IMR-90 (cell line): ENCODE results near the gene OR2F1. TPM values are rescaled to one million over a fixed set of nuclear protein-coding genes. Genes with fewer than 3 reads are reported as not detected.
A peak's percentile ranks its signal among the peaks of the same experiment; 100 is the strongest.

Experiments
- ATAC-seq: fragments of 200-7000 bp; cut with Tn5 transposase; 2 replicates; pipeline ENCODE4 v1.9.1; 2020; ENCODE audit warnings: low read depth, mild to moderate bottlenecking, moderate library complexity
- BruUV-seq: library from RNA; stranded (reverse); fragments of 400-500 nt; replicated peaks from 2 replicates; lab custom pipeline; 2021; lab: Mats Ljungman, UMichigan
- CTCF ChIA-PET: fragments of 300-600 bp; formaldehyde crosslinking; extraction: SDS; loops from one replicate; lab custom pipeline; 2021; ENCODE audit warnings: antibody characterized with exemption; lab: Yijun Ruan, JAX
- POLR2A ChIA-PET: fragments of 300-600 bp; sonication (Branson Sonifier 250); formaldehyde crosslinking; loops from one replicate; lab custom pipeline; 2022; ENCODE audit warnings: antibody characterized with exemption; ENCODE audit not compliant: unreplicated experiment; lab: Charles Lee
- DNase-seq: peaks from one replicate; pipeline ENCODE4 v3.0.0; 2013
- H2AFZ ChIP-seq: replicated peaks from 2 replicates; pipeline ENCODE3; 2013; ENCODE audit warnings: low read length, mild to moderate bottlenecking; ENCODE audit not compliant: poor library complexity
- H2AK5ac ChIP-seq: 2 replicates; pipeline ENCODE4 v1.6.1; 2013; ENCODE audit warnings: low read depth, low read length, inconsistent platforms
- H2AK9ac ChIP-seq: replicated peaks from 2 replicates; pipeline ENCODE3; 2013; ENCODE audit warnings: mild to moderate bottlenecking, low read depth, low read length, moderate library complexity; ENCODE audit not compliant: poor library complexity
- H2BK120ac ChIP-seq: 2 replicates; pipeline ENCODE4 v1.6.1; 2013; ENCODE audit warnings: low read depth, low read length, inconsistent platforms
- H2BK15ac ChIP-seq: 3 replicates; pipeline ENCODE4 v1.6.1; 2013; ENCODE audit warnings: low read depth, low read length, inconsistent platforms
- H2BK20ac ChIP-seq: 2 replicates; pipeline ENCODE4 v1.6.1; 2013; ENCODE audit warnings: low read depth, mild to moderate bottlenecking, inconsistent platforms, low read length, moderate library complexity
- H2BK5ac ChIP-seq: 2 replicates; pipeline ENCODE4 v1.6.1; 2013; ENCODE audit warnings: mild to moderate bottlenecking, low read depth, low read length, inconsistent platforms; ENCODE audit not compliant: poor library complexity, severe bottlenecking
- H3K14ac ChIP-seq: replicated peaks from 2 replicates; pipeline ENCODE4 v1.6.1; 2013; ENCODE audit warnings: low read depth, low read length, inconsistent platforms
- H3K18ac ChIP-seq: 2 replicates; pipeline ENCODE4 v1.6.1; 2013; ENCODE audit warnings: low read depth, low read length, control low read depth
- H3K23ac ChIP-seq: 2 replicates; pipeline ENCODE4 v1.6.1; 2013; ENCODE audit warnings: low read depth, low read length, inconsistent platforms
- H3K27ac ChIP-seq: 2 replicates; pipeline ENCODE4 v1.5.1; 2013; ENCODE audit warnings: mild to moderate bottlenecking, control low read depth, low read length; ENCODE audit not compliant: insufficient read depth
- H3K27me3 ChIP-seq: 2 replicates; pipeline ENCODE4 v1.6.1; 2013; ENCODE audit warnings: low read length; ENCODE audit not compliant: control insufficient read depth, insufficient read depth
- H3K36me3 ChIP-seq: 2 replicates; pipeline ENCODE4 v1.6.1; 2013; ENCODE audit warnings: low read length, mixed read lengths; ENCODE audit not compliant: control insufficient read depth, insufficient read depth
- H3K4ac ChIP-seq: 2 replicates; pipeline ENCODE4 v1.6.1; 2013; ENCODE audit warnings: low read depth, low read length, inconsistent platforms
- H3K4me1 ChIP-seq: 2 replicates; pipeline ENCODE4 v1.6.1; 2013; ENCODE audit warnings: low read length, mixed read lengths; ENCODE audit not compliant: control insufficient read depth, insufficient read depth
- H3K4me2 ChIP-seq: 2 replicates; pipeline ENCODE4 v1.6.1; 2013; ENCODE audit warnings: low read depth, mild to moderate bottlenecking, control low read depth, low read length, moderate library complexity
- H3K4me3 ChIP-seq: 2 replicates; pipeline ENCODE4 v1.5.1; 2013; ENCODE audit warnings: low read depth, mild to moderate bottlenecking, control low read depth, low read length, moderate library complexity; ENCODE audit not compliant: insufficient read depth
- H3K56ac ChIP-seq: 2 replicates; pipeline ENCODE4 v1.6.1; 2013; ENCODE audit warnings: low read length, inconsistent platforms; ENCODE audit not compliant: insufficient read depth; ENCODE audit errors: extremely low read depth
- H3K79me1 ChIP-seq, 2 experiments: 2 replicates each; pipeline ENCODE4 v1.6.1; 2013; ENCODE audit warnings: low read length in 2 of 2, inconsistent platforms in 1 of 2, low read depth in 1 of 2
- H3K9ac ChIP-seq: 2 replicates; pipeline ENCODE4 v1.6.1; 2013; ENCODE audit warnings: low read depth, low read length, control low read depth
- H3K9me1 ChIP-seq: 2 replicates; pipeline ENCODE4 v1.6.1; 2013; ENCODE audit warnings: low read length, inconsistent platforms; ENCODE audit not compliant: insufficient read depth
- H3K9me3 ChIP-seq: 2 replicates; pipeline ENCODE4 v1.6.1; 2013; ENCODE audit warnings: low read length; ENCODE audit not compliant: control insufficient read depth, insufficient read depth
- H4K20me1 ChIP-seq: 2 replicates; pipeline ENCODE4 v1.6.1; 2013; ENCODE audit warnings: low read length, inconsistent platforms; ENCODE audit not compliant: insufficient read depth
- H4K5ac ChIP-seq: 2 replicates; pipeline ENCODE4 v1.6.1; 2013; ENCODE audit warnings: mild to moderate bottlenecking, low read depth, low read length, control low read depth
- H4K8ac ChIP-seq, 2 experiments: 2 replicates each; pipeline ENCODE4 v1.6.1; 2013; ENCODE audit warnings: low read depth in 2 of 2, low read length in 2 of 2, control low read depth in 1 of 2, inconsistent platforms in 1 of 2
- H4K91ac ChIP-seq: 2 replicates; pipeline ENCODE4 v1.6.1; 2013; ENCODE audit warnings: low read depth, low read length, inconsistent platforms; ENCODE audit not compliant: insufficient read depth
- CHD1 ChIP-seq: IDR thresholded peaks from 2 replicates; pipeline ENCODE4 v1.6.1; 2012; ENCODE audit warnings: low read depth, low read length, improper control_type of control experiment
- CTCF ChIP-seq: conservative IDR thresholded peaks from 2 replicates; pipeline ENCODE4 v1.5.1; 2012; ENCODE audit warnings: mild to moderate bottlenecking, low read depth, low read length, improper control_type of control experiment
- WGBS, 2 experiments: methylation state at CpG; one replicate each; pipeline versions ENCODE4 v1.1.5 to v1.1.7; 2013; ENCODE audit warnings: missing lambda C conversion rate in 2 of 2; ENCODE audit not compliant: insufficient read length in 1 of 2; ENCODE audit errors: extremely low coverage in 2 of 2; 5-methylcytosine and 5-hydroxymethylcytosine counted together
- dilution Hi-C: fragments of 300-500 bp; cut with HindIII; formaldehyde crosslinking; loops from one replicate; pipeline ENCODE4 v1.14.3; 2018; ENCODE audit warnings: low sequenced_read_pairs; ENCODE audit not compliant: unreplicated experiment
- in situ Hi-C: fragments of 300-500 bp; cut with MboI; formaldehyde crosslinking; loops from 3 replicates; pipeline ENCODE4 v1.14.3; 2019; ENCODE audit warnings: low sequenced_read_pairs, inconsistent platforms, mixed read lengths
- intact Hi-C: fragments of 100-400 bp; cut with micrococcal nuclease; formaldehyde crosslinking; loops from 2 replicates; pipeline ENCODE4 v1.10.0; 2022
- polyA plus RNA-seq, 3 experiments: library from polyadenylated mRNA; depleted of rRNA; stranded (reverse); fragments of >200 nt; gene quantifications; 2 replicates each; pipeline ENCODE4 v1.2.3, GENCODE V29; 2012; ENCODE audit warnings: low replicate concordance in 1 of 3
- total RNA-seq: library from RNA; depleted of rRNA; stranded (reverse); fragments of >200 nt; gene quantifications from 2 replicates; pipeline ENCODE4 v1.2.3, GENCODE V29; 2012

OR2F1 gene
- total and polyA plus RNA-seq, 2 of the 4 experiments (the other 2 are of a cell fraction), result not detected

GRCh38 chr7:143975617-143976016 lies 21.0 kb downstream of the OR2F1 start:
- no CpG with 5 or more reads among the region's 1 CpG for WGBS, 2 experiments
- no peaks in the 10 kb centered on the region for H3K9me3 ChIP-seq

More at GRCh38 chr7:143975617-143976016, 21.0 kb downstream of the OR2F1 start:
- TF ChIP-seq CTCF, result peak; percentile 34; the same call in 1 of the 2 replicates
- TF ChIP-seq CHD1, result no peak
- Histone ChIP-seq H3K27me3 (no peaks in the 10 kb centered on the region), H2AK5ac (no peak overlapping the region), H3K4ac (no peak overlapping the region), H4K8ac (no peak overlapping the region), H2AK9ac (no peak overlapping the region), H3K27ac (no peak overlapping the region), H3K23ac (no peak overlapping the region), H2AFZ (no peak overlapping the region), H2BK120ac (no peak overlapping the region), H3K56ac (no peak overlapping the region), H3K36me3 (no peaks in the 10 kb centered on the region), H4K91ac (no peak overlapping the region), H3K9me1 (no peaks in the 10 kb centered on the region), H3K18ac (no peak overlapping the region), H3K4me3 (no peak overlapping the region), H3K9ac (no peak overlapping the region), H3K79me1 (no peaks in the 10 kb centered on the region), H3K4me1 (peaks cover 3% of the 10 kb centered on the region; the same call in 1 of the 2 replicates), H3K4me2 (no peak overlapping the region), H2BK15ac (no peak overlapping the region), H2BK20ac (no peak overlapping the region), H3K14ac (no peak overlapping the region), H4K5ac (no peak overlapping the region), H4K20me1 (no peaks in the 10 kb centered on the region), H2BK5ac (no peak overlapping the region)
- BruUV-seq, result no TSS peak
- no peak; the same call in 1 of the 2 replicates for ATAC-seq
- peak; percentile 31 for DNase-seq
- POLR2A ChIA-PET, result no interaction called here
- intact Hi-C loops (loop anchor here (5.0 kb wide), 1 partner anchor 38 kb away; the partner anchor contains the start of gene OR2F2), dilution Hi-C loops (no loop called here), in situ Hi-C loops (no loop called here)
- CTCF ChIA-PET, result interaction anchor here (1.0 to 1.5 kb wide), 2 partner anchors 9 to 41 kb away, joined by 3 to 6 read pairs; no protein-coding TSS in a partner anchor
